K562 (cell line): Measurements from ENCODE around the gene GPHN. TPM values are rescaled to one million over a fixed set of nuclear protein-coding genes. Genes with fewer than 3 reads are reported as not detected.

Experiments
- ATAC-seq: fragments of 200-7000 bp; cut with Tn5 transposase; 3 replicates; pipeline ENCODE4 v1.9.1; 2020; ENCODE audit warnings: moderate library complexity
- BruUV-seq: library from RNA; stranded (reverse); fragments of 400-500 nt; replicated peaks from 2 replicates; lab custom pipeline; 2021; lab: Mats Ljungman, UMichigan
- CTCF ChIA-PET: fragments of 300-600 bp; formaldehyde crosslinking; extraction: SDS; loops from one replicate; lab custom pipeline; 2021; ENCODE audit warnings: low intra/inter-chr PET ratio; lab: Yijun Ruan, JAX
- POLR2A ChIA-PET: fragments of 300-600, 350-650 bp; sonication (Branson Sonifier 250); formaldehyde crosslinking; extraction: SDS; loops from one replicate; lab custom pipeline; 2021; ENCODE audit warnings: antibody characterized with exemption, inconsistent platforms; lab: Yijun Ruan, JAX
- DNase-seq, 4 experiments: peaks; one replicate each; pipeline versions ENCODE4 v3.0.0 to v3.0.0-alpha.2; 2011 to 2018; ENCODE audit warnings: low spot score in 3 of 4, mixed read lengths in 3 of 4; ENCODE audit errors: extremely low read depth in 1 of 4
- FAIRE-seq: peaks from 2 replicates; lab custom pipeline; 2011; peaks lifted over from hg19 to GRCh38; lab: Jason Lieb, UNC
- H2AFZ ChIP-seq: 2 replicates; pipeline ENCODE4 v1.6.0; 2011; ENCODE audit warnings: low read depth, low read length, control low read depth, inconsistent platforms
- H3K27ac ChIP-seq: fragments of 200-600 bp; 3 replicates; pipeline ENCODE4 v1.8.0; 2011; ENCODE audit warnings: low read depth, mild to moderate bottlenecking, control low read depth, inconsistent platforms, low read length, moderate library complexity, mixed read lengths; ENCODE audit errors: extremely low read depth
- H3K27me3 ChIP-seq, 2 experiments: fragments of 300-600 bp in 1 of 2; 2 replicates in 1 of 2; 3 replicates in 1 of 2; pipeline versions ENCODE4 v1.6.0 to v1.8.0; 2011; ENCODE audit warnings: inconsistent platforms in 2 of 2, low read length in 2 of 2, mild to moderate bottlenecking in 1 of 2, mixed read lengths in 1 of 2, moderate library complexity in 1 of 2; ENCODE audit not compliant: control insufficient read depth in 2 of 2, insufficient read depth in 2 of 2
- H3K36me3 ChIP-seq: fragments of 300-600 bp; 3 replicates; pipeline ENCODE4 v1.8.0; 2011; ENCODE audit warnings: mild to moderate bottlenecking, low read length, inconsistent platforms; ENCODE audit not compliant: control insufficient read depth, insufficient read depth
- H3K4me1 ChIP-seq, 2 experiments: fragments of 200-600 bp in 1 of 2; replicated peaks in 1 of 2; 2 replicates in 1 of 2; 3 replicates in 1 of 2; pipeline versions ENCODE4 v1.5.1 to v1.8.0; 2011; ENCODE audit warnings: inconsistent platforms in 2 of 2, low read length in 2 of 2, mild to moderate bottlenecking in 1 of 2, mixed read lengths in 1 of 2, moderate library complexity in 1 of 2; ENCODE audit not compliant: control insufficient read depth in 2 of 2, insufficient read depth in 2 of 2
- H3K4me2 ChIP-seq: 2 replicates; pipeline ENCODE4 v1.6.1; 2011; ENCODE audit warnings: low read length, control low read depth, inconsistent platforms, mixed read lengths; ENCODE audit not compliant: insufficient read depth
- H3K4me3 ChIP-seq: fragments of 200-600 bp; sonication (generic), shearing (Covaris generic); 2 replicates; pipeline ENCODE4 v1.5.1; 2016; ENCODE audit warnings: control low read depth, inconsistent platforms
- H3K79me2 ChIP-seq: fragments of 200-600 bp; 3 replicates; pipeline ENCODE4 v1.8.0; 2011; ENCODE audit warnings: low read length, inconsistent platforms; ENCODE audit not compliant: control insufficient read depth, insufficient read depth
- H3K9ac ChIP-seq, 2 experiments: 2 replicates each; pipeline versions ENCODE4 v1.6.0 to v1.6.1; 2011; ENCODE audit warnings: low read depth in 2 of 2, low read length in 2 of 2, control low read depth in 1 of 2, inconsistent platforms in 1 of 2, mild to moderate bottlenecking in 1 of 2, mixed read lengths in 1 of 2; ENCODE audit not compliant: insufficient read depth in 1 of 2
- H3K9me1 ChIP-seq: one replicate; pipeline ENCODE4 v1.6.0; 2011; ENCODE audit warnings: inconsistent platforms, mild to moderate bottlenecking, low read length, moderate library complexity; ENCODE audit not compliant: control insufficient read depth, insufficient read depth
- H3K9me3 ChIP-seq: replicated peaks from 2 replicates; pipeline ENCODE4 v1.5.1; 2011; ENCODE audit warnings: low read depth, low read length, inconsistent platforms; ENCODE audit not compliant: control insufficient read depth, insufficient read depth
- H4K20me1 ChIP-seq: replicated peaks from 2 replicates; pipeline ENCODE4 v1.6.1; 2011; ENCODE audit warnings: low read length, inconsistent platforms, mixed read lengths; ENCODE audit not compliant: control insufficient read depth, insufficient read depth
- ARID2 ChIP-seq: fragments of 450-650 bp; IDR thresholded peaks from 2 replicates; pipeline ENCODE4 v1.6.1; 2017; ENCODE audit warnings: antibody characterized with exemption, mild to moderate bottlenecking
- BMI1 ChIP-seq: fragments of 150-350 bp; IDR thresholded peaks from 2 replicates; pipeline ENCODE4 v1.6.1; 2014; ENCODE audit warnings: low read length
- CHD4 ChIP-seq: fragments of 200-600 bp; sonication (generic); IDR thresholded peaks from 3 replicates; pipeline ENCODE4 v1.6.1; 2012; ENCODE audit warnings: low read depth, mild to moderate bottlenecking, mixed read lengths, low read length, inconsistent platforms; ENCODE audit not compliant: insufficient read depth, insufficient replicate concordance, poor library complexity, severe bottlenecking
- CSDE1 ChIP-seq, 2 experiments: fragments of 450-650 bp; IDR thresholded peaks; 2 replicates each; pipeline ENCODE4 v1.6.1; 2016; ENCODE audit warnings: mild to moderate bottlenecking in 1 of 2
- ESRRA ChIP-seq: fragments of 450-650 bp; IDR thresholded peaks from 2 replicates; pipeline ENCODE4 v1.6.1; 2014; ENCODE audit warnings: low read depth, mild to moderate bottlenecking, moderate library complexity, borderline replicate concordance
- FIP1L1 ChIP-seq: fragments of 200-400 bp; formaldehyde crosslinking; IDR thresholded peaks from 2 replicates; pipeline ENCODE4 v1.6.1; 2018; ENCODE audit warnings: mild to moderate bottlenecking, low read depth, low read length; ENCODE audit not compliant: poor library complexity, severe bottlenecking
- GTF2E2 ChIP-seq: fragments of 200-800 bp; sonication (Bioruptor generic); IDR thresholded peaks from 2 replicates; pipeline ENCODE4 v1.6.1; 2016; ENCODE audit warnings: missing genetic modification characterization, missing compliant biosample characterization
- HEY1 ChIP-seq: fragments of 250-450 bp; sonication (Bioruptor Pico); IDR thresholded peaks from 2 replicates; pipeline ENCODE4 v1.5.0; 2020; ENCODE audit warnings: mild to moderate bottlenecking, moderate library complexity, borderline replicate concordance
- MAZ ChIP-seq, 2 experiments: fragments of 450-650 bp in 1 of 2; sonication (generic) in 1 of 2; formaldehyde crosslinking; IDR thresholded peaks in 1 of 2; conservative IDR thresholded peaks in 1 of 2; 2 replicates each; pipeline versions ENCODE4 v1.4.0 to v1.5.0; 2020; ENCODE audit warnings: mild to moderate bottlenecking in 1 of 2, missing genetic modification reagents in 1 of 2
- POLR3G ChIP-seq: IDR thresholded peaks from 2 replicates; pipeline ENCODE4 v1.6.1; 2011; ENCODE audit not compliant: insufficient read length, insufficient replicate concordance; ENCODE audit errors: extremely low read depth
- RAD51 ChIP-seq: fragments of 450-650 bp; IDR thresholded peaks from 2 replicates; pipeline ENCODE4 v1.7.1; 2016; ENCODE audit warnings: low read depth, mild to moderate bottlenecking, borderline replicate concordance
- RFX1 ChIP-seq: fragments of 450-650 bp; IDR thresholded peaks from 2 replicates; pipeline ENCODE4 v1.6.1; 2016; ENCODE audit warnings: mild to moderate bottlenecking, moderate library complexity
- SAFB2 ChIP-seq: fragments of 200-400 bp; formaldehyde crosslinking; IDR thresholded peaks from 2 replicates; pipeline ENCODE4 v1.6.1; 2018; ENCODE audit warnings: borderline replicate concordance, low read length, low read depth, moderate library complexity; ENCODE audit not compliant: severe bottlenecking
- TAF1 ChIP-seq: IDR thresholded peaks from 2 replicates; pipeline ENCODE4 v1.6.1; 2011; ENCODE audit warnings: mild to moderate bottlenecking, low read length, moderate library complexity; ENCODE audit not compliant: insufficient read depth, control insufficient read depth, severe bottlenecking; ENCODE audit errors: extremely low read depth
- TCF7L2 ChIP-seq: fragments of 150-350 bp; IDR thresholded peaks from 2 replicates; pipeline ENCODE4 v1.6.1; 2016; ENCODE audit warnings: low read depth, mild to moderate bottlenecking, low read length, moderate library complexity
- WGBS: fragments of 100-300 bp; shearing (Covaris generic); methylation state at CpG from one replicate; pipeline ENCODE4 v1.1.6; 2016; ENCODE audit warnings: low coverage, mixed read lengths; ENCODE audit not compliant: insufficient coverage; ENCODE audit errors: missing lambda C conversion rate; 5-methylcytosine and 5-hydroxymethylcytosine counted together
- in situ Hi-C: fragments of 300-500 bp; cut with MboI; formaldehyde crosslinking; loops from 4 replicates; pipeline ENCODE4 v1.15.0; 2018; ENCODE audit warnings: inconsistent platforms, mixed read lengths
- intact Hi-C: fragments of 100-400 bp; cut with micrococcal nuclease; formaldehyde crosslinking; loops from 2 replicates; pipeline ENCODE4 v1.14.2; 2022
- polyA plus RNA-seq, 8 experiments: library from polyadenylated mRNA; depleted of rRNA in 4 of 8; stranded (reverse) in 5 of 8; unstranded in 3 of 8; fragments of >200 nt; fragmentation: Nextera tagmentation in 2 of 8; fragmentation: Illumina TruSeq in 1 of 8; extraction: Ambion mirVana in 2 of 8; extraction: Trizol in 1 of 8; gene quantifications; 2 replicates each; pipeline versions ENCODE4 v1.2.1 to v1.2.3, GENCODE V29; 2011 to 2014; ENCODE audit warnings: inconsistent platforms in 1 of 8, missing spikeins in 1 of 8
- total RNA-seq, 7 experiments: library from RNA; depleted of rRNA in 6 of 7; stranded (reverse); fragments of >200 nt in 6 of 7; fragmentation: Illumina TruSeq in 2 of 7; extraction: Trizol in 2 of 7; gene quantifications; 2 replicates each; pipeline versions ENCODE4 v1.2.1 to v1.2.3, GENCODE V29; 2011 to 2021; ENCODE audit warnings: low replicate concordance in 1 of 7

Gene GPHN
- total and polyA plus RNA-seq, 9 of the 15 experiments (the other 6 are each of a cell fraction or from before 2014, with no cell fraction given), result 5.9 to 16.0 (median 11.4) TPM

GRCh38 chr14:67187826-67188225 lies 679.9 kb downstream of the GPHN start:
- no peak overlapping the region for H3K9ac ChIP-seq
- H3K4me1 ChIP-seq, result peaks cover 0 to 8% of the 10 kb centered on the region in 2 experiments; a peak in 1 of 5 replicates
- 13% methylated on average over 2 of the region's 2 CpGs for WGBS
- H3K9me1 ChIP-seq, result no peaks in the 10 kb centered on the region
- TF ChIP-seq TAF1 (no peak), RAD51 (no peak), HEY1 (no peak), POLR3G (no peak)
- intact Hi-C loops, result no loop called here
- BruUV-seq, result no TSS peak
- H3K27me3 ChIP-seq, result no peaks in the 10 kb centered on the region
- H3K27ac ChIP-seq, result no peak overlapping the region
- CTCF ChIA-PET, result no interaction called here
- H3K9me3 ChIP-seq, result no peaks in the 10 kb centered on the region
- in situ Hi-C loops, result no loop called here
- POLR2A ChIA-PET, result no interaction called here
- no peak overlapping the region for H3K4me3 ChIP-seq
- H3K4me2 ChIP-seq, result no peak overlapping the region
- no peak overlapping the region for H2AFZ ChIP-seq
- ATAC-seq (no peak), FAIRE-seq (no peak), DNase-seq (no peak)
- H4K20me1 ChIP-seq, result no peaks in the 10 kb centered on the region
- no peaks in the 10 kb centered on the region for H3K36me3 ChIP-seq
- no peaks in the 10 kb centered on the region for H3K79me2 ChIP-seq

- in situ Hi-C loops, result no loop called here
- ChIA-PET CTCF (no interaction called here), POLR2A (no interaction called here)
- no peaks in the 10 kb centered on the region for H3K27me3 ChIP-seq
- no peaks in the 10 kb centered on the region for H3K36me3 ChIP-seq
- 14% methylated on average over 4 of the region's 4 CpGs for WGBS
- no peak overlapping the region for H2AFZ ChIP-seq
- peaks cover 0 to 8% of the 10 kb centered on the region in 2 experiments; a peak in 1 of 5 replicates for H3K4me1 ChIP-seq
- H3K27ac ChIP-seq, result no peak overlapping the region
- H3K9me1 ChIP-seq, result no peaks in the 10 kb centered on the region
- no peak overlapping the region for H3K4me3 ChIP-seq
- DNase-seq (no peak), ATAC-seq (no peak), FAIRE-seq (no peak)
- H3K4me2 ChIP-seq, result no peak overlapping the region
- no peaks in the 10 kb centered on the region for H3K9me3 ChIP-seq
- intact Hi-C loops, result no loop called here
- BruUV-seq, result no TSS peak
- no peaks in the 10 kb centered on the region for H4K20me1 ChIP-seq
- no peak overlapping the region for H3K9ac ChIP-seq
- H3K79me2 ChIP-seq, result no peaks in the 10 kb centered on the region
- no peak for TF ChIP-seq CSDE1 (IDR thresholded peaks at IDR 0.05)
- TF ChIP-seq FIP1L1, result no peak
- TF ChIP-seq RFX1, result no peak
- no peak for TF ChIP-seq GTF2E2 (tag)
- TF ChIP-seq BMI1, result no peak
- TF ChIP-seq CHD4, result no peak
- TF ChIP-seq ARID2, result no peak
- no peak for TF ChIP-seq ESRRA
- TF ChIP-seq MAZ (CRISPR knock-in tag; conservative IDR thresholded peaks at IDR 0.05 in 1 of 2, IDR thresholded peaks at IDR 0.05 in 1 of 2), result no peak
- no peak for TF ChIP-seq SAFB2
- no peak for TF ChIP-seq TCF7L2
Observed at GRCh38 chr14:67188326-67188725, 680.4 kb downstream of the GPHN start.
